Measurements from ENCODE around the gene BICRAL.

GRCh38 chr6:42766163-42766670 is 15.6 kb upstream of the BICRAL start:
- no peak for TF ChIP-seq POLR2AphosphoS5 (IDR thresholded peaks at IDR 0.05; ENCODE audit: low read depth, low read length)
- TF ChIP-seq SIN3A (IDR thresholded peaks at IDR 0.05; ENCODE audit: borderline replicate concordance, insufficient read depth, low read length) = no peak

Data from PFSK-1 (cell line).